SU-DHL-6 (cell line): ENCODE data around the gene SEZ6L.

Experiments
- H2AFZ ChIP-seq: fragments of 200-600 bp; sonication (generic); 2 replicates; pipeline ENCODE4 v1.6.1; 2014; ENCODE audit warnings: low read depth, mild to moderate bottlenecking, moderate library complexity, mixed read lengths, antibody characterized with exemption, low read length; ENCODE audit not compliant: severe bottlenecking
- H3F3A ChIP-seq: fragments of 200-600 bp; shearing (Covaris generic); 2 replicates; pipeline ENCODE4 v1.6.0; 2016; ENCODE audit warnings: antibody characterized with exemption, mild to moderate bottlenecking; ENCODE audit not compliant: insufficient read depth
- H3K27ac ChIP-seq: fragments of 200-600 bp; sonication (generic); 2 replicates; pipeline ENCODE4 v1.5.1; 2016; ENCODE audit warnings: low read depth, mild to moderate bottlenecking, low read length, moderate library complexity, mixed read lengths
- H3K27me3 ChIP-seq: fragments of 200-600 bp; sonication (generic), shearing (Covaris generic); 2 replicates; pipeline ENCODE4 v1.6.0; 2014; ENCODE audit warnings: mild to moderate bottlenecking, low read length
- H3K36me3 ChIP-seq: fragments of 200-600 bp; sonication (generic); 2 replicates; pipeline ENCODE4 v1.6.1; 2014; ENCODE audit warnings: mild to moderate bottlenecking, low read length, mixed read lengths
- H3K4me2 ChIP-seq: fragments of 300-600, 200-600 bp; shearing (Covaris generic), sonication (generic); 2 replicates; pipeline ENCODE4 v1.6.0; 2014; ENCODE audit warnings: low read length, low read depth, mild to moderate bottlenecking; ENCODE audit not compliant: poor library complexity, severe bottlenecking
- H3K4me3 ChIP-seq: fragments of 200-600 bp; sonication (generic); 2 replicates; pipeline ENCODE4 v1.5.1; 2014; ENCODE audit warnings: antibody characterized with exemption, low read length, mild to moderate bottlenecking, mixed read lengths; ENCODE audit not compliant: insufficient read depth, poor library complexity, severe bottlenecking
- H3K79me2 ChIP-seq: fragments of 200-600 bp; sonication (generic); 2 replicates; pipeline ENCODE4 v1.6.1; 2014; ENCODE audit warnings: mild to moderate bottlenecking, low read length, moderate library complexity; ENCODE audit not compliant: insufficient read depth
- H3K9ac ChIP-seq: fragments of 200-600 bp; sonication (generic); 2 replicates; pipeline ENCODE4 v1.7.0; 2014; ENCODE audit warnings: mild to moderate bottlenecking, low read length
- H3K9me2 ChIP-seq: fragments of 200-600 bp; sonication (generic); replicated peaks from 2 replicates; pipeline ENCODE4 v1.6.1; 2014; ENCODE audit warnings: low read length; ENCODE audit not compliant: insufficient read depth
- H3K9me3 ChIP-seq: fragments of 200-600 bp; sonication (generic); 2 replicates; pipeline ENCODE4 v1.6.1; 2014; ENCODE audit warnings: low read length, mixed read lengths; ENCODE audit not compliant: insufficient read depth
- H4K20me1 ChIP-seq: fragments of 200-600 bp; sonication (generic); 2 replicates; pipeline ENCODE4 v1.6.1; 2014; ENCODE audit warnings: low read depth, mild to moderate bottlenecking, antibody characterized with exemption, low read length, moderate library complexity, mixed read lengths
- CTCF ChIP-seq: fragments of 200-600 bp; sonication (generic); IDR thresholded peaks from one replicate; pipeline ENCODE4 v1.5.1; 2017; ENCODE audit warnings: antibody characterized with exemption, mild to moderate bottlenecking, low read length, moderate library complexity; ENCODE audit not compliant: insufficient read depth, poor library complexity, severe bottlenecking
- EZH2phosphoT487 ChIP-seq: fragments of 200-600 bp; sonication (generic), shearing (Covaris generic); conservative IDR thresholded peaks from 2 replicates; pipeline ENCODE4 v1.6.1; 2018; ENCODE audit warnings: mild to moderate bottlenecking, antibody characterized with exemption, low read length, moderate library complexity, mixed read lengths

SEZ6L gene

GRCh38 chr22:26199665-26200064, 30.4 kb downstream of the SEZ6L start:
- Histone ChIP-seq H2AFZ (no peak overlapping the region), H3K9me3 (no peaks in the 10 kb centered on the region), H3K27ac (no peak overlapping the region), H3K79me2 (no peaks in the 10 kb centered on the region), H3K27me3 (no peaks in the 10 kb centered on the region), H3K9ac (no peak overlapping the region), H3K9me2 (no peaks in the 10 kb centered on the region), H3F3A (no peaks in the 10 kb centered on the region), H3K4me2 (no peak overlapping the region), H3K4me3 (no peak overlapping the region), H3K36me3 (no peaks in the 10 kb centered on the region), H4K20me1 (no peaks in the 10 kb centered on the region)
- no peak for TF ChIP-seq EZH2phosphoT487
- no peak for TF ChIP-seq CTCF

- H3K27me3 ChIP-seq = no peaks in the 10 kb centered on the region
- H3K36me3 ChIP-seq = no peaks in the 10 kb centered on the region
- no peak overlapping the region for H2AFZ ChIP-seq
- no peaks in the 10 kb centered on the region for H3K79me2 ChIP-seq
- no peak overlapping the region for H3K4me2 ChIP-seq
- H3F3A ChIP-seq = no peaks in the 10 kb centered on the region
- no peaks in the 10 kb centered on the region for H3K9me3 ChIP-seq
- H3K9ac ChIP-seq = no peak overlapping the region
- H3K9me2 ChIP-seq = no peaks in the 10 kb centered on the region
- no peak overlapping the region for H3K27ac ChIP-seq
- H4K20me1 ChIP-seq = no peaks in the 10 kb centered on the region
- no peak overlapping the region for H3K4me3 ChIP-seq
- TF ChIP-seq EZH2phosphoT487 (no peak), CTCF (no peak)
Measured at GRCh38 chr22:26202280-26202924, 33.1 kb downstream of the SEZ6L start.

GRCh38 chr22:26205494-26205893, 36.2 kb downstream of the SEZ6L start:
- no peaks in the 10 kb centered on the region for H4K20me1 ChIP-seq
- no peak overlapping the region for H3K27ac ChIP-seq
- no peak overlapping the region for H3K4me2 ChIP-seq
- H3K9me3 ChIP-seq = no peaks in the 10 kb centered on the region
- no peak overlapping the region for H2AFZ ChIP-seq
- no peak overlapping the region for H3K4me3 ChIP-seq
- no peaks in the 10 kb centered on the region for H3K36me3 ChIP-seq
- H3F3A ChIP-seq = no peaks in the 10 kb centered on the region
- TF ChIP-seq EZH2phosphoT487 (no peak), CTCF (no peak)
- no peaks in the 10 kb centered on the region for H3K9me2 ChIP-seq
- H3K9ac ChIP-seq = no peak overlapping the region
- H3K27me3 ChIP-seq = no peaks in the 10 kb centered on the region
- no peaks in the 10 kb centered on the region for H3K79me2 ChIP-seq
